Fibroblast of upper back skin (primary cell): ENCODE data around the gene ANKS3.
A peak's percentile ranks its signal among the peaks of the same experiment; 100 is the strongest.

Experiments used
- DNase-seq: peaks from one replicate; pipeline ENCODE4 v3.0.0-alpha.2; 2013

ANKS3 gene

GRCh38 chr16:4683255-4684057 is 50.6 kb downstream of the ANKS3 start:
- no peak for DNase-seq

GRCh38 chr16:4682616-4683254 is 51.3 kb downstream of the ANKS3 start:
- no peak for DNase-seq

- DNase-seq: no peak
Measured at GRCh38 chr16:4682084-4682591, 51.9 kb downstream of the ANKS3 start.

GRCh38 chr16:4681471-4682083 is 52.5 kb downstream of the ANKS3 start:
- no peak for DNase-seq

- DNase-seq: no peak
Measured at GRCh38 chr16:4680673-4681470, 53.2 kb downstream of the ANKS3 start.

GRCh38 chr16:4679850-4680636 is 54.0 kb downstream of the ANKS3 start:
- DNase-seq: peak; percentile 55

GRCh38 chr16:4679156-4679849 is 54.8 kb downstream of the ANKS3 start:
- DNase-seq: no peak

- DNase-seq: no peak
Measured at GRCh38 chr16:4678596-4678995, 55.5 kb downstream of the ANKS3 start.

- DNase-seq: no peak
Measured at GRCh38 chr16:4677994-4678393, 56.1 kb downstream of the ANKS3 start.

- DNase-seq: no peak
Measured at GRCh38 chr16:4677390-4677789, 56.7 kb downstream of the ANKS3 start.

- DNase-seq: no peak
Measured at GRCh38 chr16:4676831-4677230, 57.2 kb downstream of the ANKS3 start.

GRCh38 chr16:4675864-4676786 is 57.9 kb downstream of the ANKS3 start:
- no peak for DNase-seq

- DNase-seq: no peak
Measured at GRCh38 chr16:4674926-4675530, 59.0 kb downstream of the ANKS3 start.

- no peak for DNase-seq
Measured at GRCh38 chr16:4673387-4674046, 60.6 kb downstream of the ANKS3 start.

GRCh38 chr16:4668313-4668960 is 65.6 kb downstream of the ANKS3 start:
- DNase-seq: no peak

GRCh38 chr16:4667203-4667963 is 66.7 kb downstream of the ANKS3 start:
- no peak for DNase-seq

- DNase-seq: no peak
Measured at GRCh38 chr16:4666537-4667202, 67.4 kb downstream of the ANKS3 start.
